Activated CD4-positive, alpha-beta T cell treated with anti-CD3 and anti-CD28 coated beads, Interleukin-2, amount 10 ng/mL, durations not matched to agents 24 days and 14 days (primary cell): ENCODE measurements around the gene CES5A. TPM values are rescaled to one million over a fixed set of nuclear protein-coding genes. Genes with fewer than 3 reads are reported as not detected.
"Not testable (repeated sequence)": the region's sequence is repeated elsewhere in the genome, so short reads cannot be mapped to it uniquely, and the experiment has no call there.

Experiments
- DNase-seq: peaks from one replicate; pipeline ENCODE4 v3.0.0; 2022
- H3K27ac Mint-ChIP-seq: one replicate; pipeline ENCODE4 v1.8.0; 2022; ENCODE audit warnings: mild to moderate bottlenecking, mixed read lengths
- H3K27me3 Mint-ChIP-seq: one replicate; pipeline ENCODE4 v1.8.0; 2022; ENCODE audit warnings: mixed read lengths
- H3K36me3 Mint-ChIP-seq: one replicate; pipeline ENCODE4 v1.8.0; 2022; ENCODE audit warnings: low read depth, mild to moderate bottlenecking, mixed read lengths
- H3K4me1 Mint-ChIP-seq: one replicate; pipeline ENCODE4 v1.8.0; 2021; ENCODE audit warnings: mixed read lengths
- H3K4me3 Mint-ChIP-seq: one replicate; pipeline ENCODE4 v1.8.0; 2022; ENCODE audit warnings: mild to moderate bottlenecking, moderate library complexity, mixed read lengths
- H3K9me3 Mint-ChIP-seq: one replicate; pipeline ENCODE4 v1.8.0; 2021; ENCODE audit warnings: mixed read lengths
- intact Hi-C: fragments of 100-400 bp; cut with micrococcal nuclease; formaldehyde crosslinking; loops from one replicate; pipeline ENCODE4 v1.15.1; 2023
- total RNA-seq: library from RNA; stranded (reverse); gene quantifications from 2 replicates; pipeline ENCODE4 v1.2.3, GENCODE V29; 2022

Gene CES5A
- total RNA-seq, 1 donor from 2014 or later: not detected

- no peaks in the 10 kb centered on the region for H3K27me3 Mint-ChIP-seq
- DNase-seq: no peak
- intact Hi-C loops: no loop called here
- H3K4me3 Mint-ChIP-seq: no peak overlapping the region
- no peaks in the 10 kb centered on the region for H3K36me3 Mint-ChIP-seq
- no peak overlapping the region for H3K27ac Mint-ChIP-seq
- H3K4me1 Mint-ChIP-seq: no peaks in the 10 kb centered on the region
- no peaks in the 10 kb centered on the region for H3K9me3 Mint-ChIP-seq
These were observed 44.4 kb downstream of the CES5A start for GRCh38 chr16:55830658-55831294.

- not testable (repeated sequence) for H3K27ac Mint-ChIP-seq, H3K27me3 Mint-ChIP-seq, H3K4me1 Mint-ChIP-seq, H3K9me3 Mint-ChIP-seq, H3K36me3 Mint-ChIP-seq, H3K4me3 Mint-ChIP-seq, DNase-seq
- intact Hi-C loops: loop anchor here (10.0 kb wide), 1 partner anchor 84 kb away; no protein-coding TSS in a partner anchor
These were observed 45.9 kb downstream of the CES5A start for GRCh38 chr16:55829232-55829631.

GRCh38 chr16:55828680-55829079 is 46.5 kb downstream of the CES5A start:
- DNase-seq: no peak
- no peaks in the 10 kb centered on the region for H3K9me3 Mint-ChIP-seq
- no peak overlapping the region for H3K4me3 Mint-ChIP-seq
- H3K27me3 Mint-ChIP-seq: no peaks in the 10 kb centered on the region
- H3K36me3 Mint-ChIP-seq: no peaks in the 10 kb centered on the region
- intact Hi-C loops: loop anchor here (10.0 kb wide), 1 partner anchor 84 kb away; no protein-coding TSS in a partner anchor
- H3K4me1 Mint-ChIP-seq: no peaks in the 10 kb centered on the region
- H3K27ac Mint-ChIP-seq: no peak overlapping the region

- intact Hi-C loops: loop anchor here (10.0 kb wide), 1 partner anchor 80 kb away; no protein-coding TSS in a partner anchor
- Mint-ChIP-seq H3K9me3 (no peaks in the 10 kb centered on the region), H3K27ac (no peak overlapping the region), H3K4me1 (no peaks in the 10 kb centered on the region), H3K36me3 (no peaks in the 10 kb centered on the region), H3K27me3 (no peaks in the 10 kb centered on the region), H3K4me3 (no peak overlapping the region)
- DNase-seq: no peak
These were observed 50.0 kb downstream of the CES5A start for GRCh38 chr16:55825115-55825728.

GRCh38 chr16:55824473-55825000 is 50.6 kb downstream of the CES5A start:
- H3K27me3 Mint-ChIP-seq: no peaks in the 10 kb centered on the region
- no peak overlapping the region for H3K27ac Mint-ChIP-seq
- no peak for DNase-seq
- no peak overlapping the region for H3K4me3 Mint-ChIP-seq
- no peaks in the 10 kb centered on the region for H3K36me3 Mint-ChIP-seq
- intact Hi-C loops: loop anchor here (10.0 kb wide), 1 partner anchor 80 kb away; no protein-coding TSS in a partner anchor
- no peaks in the 10 kb centered on the region for H3K4me1 Mint-ChIP-seq
- H3K9me3 Mint-ChIP-seq: no peaks in the 10 kb centered on the region

- intact Hi-C loops: loop anchor here (10.0 kb wide), 1 partner anchor 78 kb away; no protein-coding TSS in a partner anchor
- no peaks in the 10 kb centered on the region for H3K9me3 Mint-ChIP-seq
- no peak overlapping the region for H3K27ac Mint-ChIP-seq
These were observed 52.8 kb downstream of the CES5A start for GRCh38 chr16:55822280-55822810.

GRCh38 chr16:55821210-55821609 is 54.0 kb downstream of the CES5A start:
- H3K27me3 Mint-ChIP-seq: no peaks in the 10 kb centered on the region

More at GRCh38 chr16:55822280-55822810, 52.8 kb downstream of the CES5A start:
- Mint-ChIP-seq H3K36me3 (no peaks in the 10 kb centered on the region), H3K27me3 (no peaks in the 10 kb centered on the region), H3K4me3 (no peak overlapping the region), H3K4me1 (no peaks in the 10 kb centered on the region)
- no peak for DNase-seq

GRCh38 chr16:55820615-55821014 is 54.6 kb downstream of the CES5A start:
- Mint-ChIP-seq H3K4me1 (no peaks in the 10 kb centered on the region), H3K4me3 (no peak overlapping the region)
- intact Hi-C loops: loop anchor here (10.0 kb wide), 1 partner anchor 76 kb away; no protein-coding TSS in a partner anchor

More at GRCh38 chr16:55821210-55821609, 54.0 kb downstream of the CES5A start:
- DNase-seq: no peak
- Mint-ChIP-seq H3K9me3 (no peaks in the 10 kb centered on the region), H3K4me3 (no peak overlapping the region), H3K27ac (no peak overlapping the region), H3K36me3 (no peaks in the 10 kb centered on the region), H3K4me1 (no peaks in the 10 kb centered on the region)
- intact Hi-C loops: loop anchor here (10.0 kb wide), 1 partner anchor 76 kb away; no protein-coding TSS in a partner anchor

GRCh38 chr16:55817236-55817912 is 57.8 kb downstream of the CES5A start:
- intact Hi-C loops: no loop called here
- DNase-seq: no peak
- no peak overlapping the region for H3K4me3 Mint-ChIP-seq
- no peaks in the 10 kb centered on the region for H3K9me3 Mint-ChIP-seq
- no peaks in the 10 kb centered on the region for H3K36me3 Mint-ChIP-seq
- H3K27me3 Mint-ChIP-seq: peaks cover 1% of the 10 kb centered on the region
- no peak overlapping the region for H3K27ac Mint-ChIP-seq
- H3K4me1 Mint-ChIP-seq: no peaks in the 10 kb centered on the region

More at GRCh38 chr16:55820615-55821014, 54.6 kb downstream of the CES5A start:
- Mint-ChIP-seq H3K27me3 (peaks cover 1% of the 10 kb centered on the region), H3K36me3 (no peaks in the 10 kb centered on the region), H3K9me3 (no peaks in the 10 kb centered on the region), H3K27ac (no peak overlapping the region)
- no peak for DNase-seq

- H3K4me1 Mint-ChIP-seq, H3K36me3 Mint-ChIP-seq, H3K27ac Mint-ChIP-seq, H3K4me3 Mint-ChIP-seq, H3K9me3 Mint-ChIP-seq, DNase-seq, H3K27me3 Mint-ChIP-seq, intact Hi-C loops: not testable (repeated sequence)
These were observed 59.0 kb downstream of the CES5A start for GRCh38 chr16:55816222-55816621.

GRCh38 chr16:55815320-55815719 is 59.9 kb downstream of the CES5A start:
- Mint-ChIP-seq H3K4me3 (no peak overlapping the region), H3K36me3 (no peaks in the 10 kb centered on the region), H3K27me3 (peaks cover 1% of the 10 kb centered on the region), H3K27ac (no peak overlapping the region), H3K4me1 (no peaks in the 10 kb centered on the region), H3K9me3 (no peaks in the 10 kb centered on the region)
- DNase-seq: no peak
- intact Hi-C loops: no loop called here

GRCh38 chr16:55814174-55814573 is 61.0 kb downstream of the CES5A start:
- H3K4me3 Mint-ChIP-seq, DNase-seq, H3K4me1 Mint-ChIP-seq, intact Hi-C loops, H3K27me3 Mint-ChIP-seq, H3K27ac Mint-ChIP-seq, H3K36me3 Mint-ChIP-seq, H3K9me3 Mint-ChIP-seq: not testable (repeated sequence)

- H3K4me3 Mint-ChIP-seq, H3K9me3 Mint-ChIP-seq, H3K4me1 Mint-ChIP-seq, DNase-seq, H3K27ac Mint-ChIP-seq, H3K27me3 Mint-ChIP-seq, intact Hi-C loops, H3K36me3 Mint-ChIP-seq: not testable (repeated sequence)
These were observed 61.4 kb downstream of the CES5A start for GRCh38 chr16:55813730-55814129.
